HG03378 (cell line): ENCODE measurements around the gene RPL22L1.
A peak's percentile ranks its signal among the peaks of the same experiment; 100 is the strongest.
"Not testable (repeated sequence)": the region's sequence is repeated elsewhere in the genome, so short reads cannot be mapped to it uniquely, and the experiment has no call there.

Experiments used
- ATAC-seq: cut with Tn5 transposase; IDR thresholded peaks from one replicate; pipeline ENCODE4 v1.9.1; 2021; ENCODE audit warnings: mild to moderate bottlenecking, moderate library complexity; ENCODE audit not compliant: unreplicated experiment

Gene RPL22L1

DNA sequence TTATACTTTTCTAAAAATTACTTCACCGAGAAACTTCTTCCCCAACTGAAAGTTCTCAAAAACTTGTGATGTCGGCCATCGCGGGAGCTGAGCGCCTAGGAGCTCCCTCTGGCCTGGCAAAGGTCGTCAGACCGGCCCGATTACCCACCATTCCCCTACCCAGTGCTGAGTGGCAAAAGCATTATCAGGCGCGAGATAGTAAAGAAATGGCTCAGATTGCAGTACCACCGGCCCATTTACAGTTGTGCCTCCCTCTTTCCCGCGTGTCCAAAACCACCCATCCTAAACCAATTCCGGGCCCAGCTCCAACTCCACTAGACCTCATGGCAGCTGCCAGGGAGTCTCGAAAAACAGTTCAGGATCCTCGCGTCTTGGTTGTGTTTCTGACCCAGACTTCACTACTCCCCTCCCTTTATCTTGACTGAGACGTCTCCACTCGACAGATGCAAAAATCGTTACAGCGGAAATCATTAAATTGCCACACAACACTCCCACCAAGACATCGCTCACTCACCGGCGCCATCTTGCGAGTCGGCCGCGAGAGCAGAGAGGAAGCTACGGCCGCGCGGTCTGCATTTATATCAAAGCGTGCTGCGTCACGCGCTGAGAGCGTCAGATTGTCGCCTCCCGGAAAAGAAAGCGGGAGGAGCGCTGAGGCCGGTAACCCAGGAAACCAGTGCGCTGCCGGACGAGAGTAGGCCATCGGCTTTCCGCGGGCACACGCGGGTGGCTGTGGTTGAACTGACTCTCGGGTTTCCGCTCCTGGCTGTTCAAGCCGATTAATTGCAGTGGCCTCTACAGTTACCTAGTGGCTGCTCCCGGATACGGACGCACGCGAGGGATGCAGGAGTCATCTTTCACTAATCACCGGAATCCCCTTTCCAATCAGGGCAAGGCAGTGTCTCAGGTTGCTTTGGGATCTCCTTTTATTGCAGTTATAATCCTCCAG, at the start of gene RPL22L1:
RPL22L1 (minus strand) TSS at position 551 of the 949 bp plus-strand sequence; CDS start at position 523, 28 bp downstream.
- peak; percentile 95 for ATAC-seq

- no peak for ATAC-seq
Observed at GRCh38 chr3:170918715-170919114, 48.7 kb upstream of the RPL22L1 start.

DNA sequence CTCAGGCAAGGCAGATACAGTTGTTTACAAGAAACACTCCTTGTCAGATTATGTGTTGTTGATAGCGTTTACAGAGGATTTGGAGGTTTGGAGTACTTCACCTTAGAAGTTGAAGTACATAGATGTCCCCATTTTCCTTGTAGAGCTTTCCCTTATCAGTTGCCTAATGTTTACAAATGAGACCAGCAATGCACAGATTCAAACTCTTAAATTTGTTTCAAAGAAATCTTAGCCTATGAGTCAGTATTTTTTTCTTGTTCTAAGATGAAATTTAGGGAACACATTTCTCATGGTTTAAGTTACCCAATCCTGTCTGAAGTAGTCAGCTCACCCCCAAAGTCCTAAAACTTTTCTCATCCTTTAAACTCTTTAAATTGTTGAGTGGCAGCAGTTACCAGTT, 44.7 kb upstream of the RPL22L1 start:
- no peak for ATAC-seq

GRCh38 chr3:170914212-170914611, 44.2 kb upstream of the RPL22L1 start:
- ATAC-seq = no peak

- ATAC-seq = no peak
Observed at GRCh38 chr3:170911051-170911450, 41.1 kb upstream of the RPL22L1 start.

DNA sequence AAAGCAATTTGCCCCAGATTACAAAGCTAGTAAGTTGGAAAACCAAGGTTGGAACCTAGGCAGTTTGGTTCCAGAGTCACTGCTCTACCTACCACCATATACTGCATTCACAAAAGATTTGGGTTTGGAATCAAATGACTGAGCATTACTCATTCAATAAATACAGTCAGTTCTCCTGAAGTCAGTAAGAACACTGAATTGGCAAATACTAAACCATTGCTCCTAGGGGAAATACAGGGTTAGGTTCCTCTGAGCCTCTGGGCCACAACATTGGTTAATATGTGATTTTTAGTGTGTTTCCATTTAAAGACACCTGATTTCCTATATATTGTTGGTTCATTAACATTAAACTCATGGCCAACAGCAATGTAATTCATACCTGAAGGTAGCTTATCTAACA, 40.5 kb upstream of the RPL22L1 start:
- ATAC-seq = no peak

GRCh38 chr3:170909129-170909903, 39.3 kb upstream of the RPL22L1 start:
- ATAC-seq = no peak

DNA sequence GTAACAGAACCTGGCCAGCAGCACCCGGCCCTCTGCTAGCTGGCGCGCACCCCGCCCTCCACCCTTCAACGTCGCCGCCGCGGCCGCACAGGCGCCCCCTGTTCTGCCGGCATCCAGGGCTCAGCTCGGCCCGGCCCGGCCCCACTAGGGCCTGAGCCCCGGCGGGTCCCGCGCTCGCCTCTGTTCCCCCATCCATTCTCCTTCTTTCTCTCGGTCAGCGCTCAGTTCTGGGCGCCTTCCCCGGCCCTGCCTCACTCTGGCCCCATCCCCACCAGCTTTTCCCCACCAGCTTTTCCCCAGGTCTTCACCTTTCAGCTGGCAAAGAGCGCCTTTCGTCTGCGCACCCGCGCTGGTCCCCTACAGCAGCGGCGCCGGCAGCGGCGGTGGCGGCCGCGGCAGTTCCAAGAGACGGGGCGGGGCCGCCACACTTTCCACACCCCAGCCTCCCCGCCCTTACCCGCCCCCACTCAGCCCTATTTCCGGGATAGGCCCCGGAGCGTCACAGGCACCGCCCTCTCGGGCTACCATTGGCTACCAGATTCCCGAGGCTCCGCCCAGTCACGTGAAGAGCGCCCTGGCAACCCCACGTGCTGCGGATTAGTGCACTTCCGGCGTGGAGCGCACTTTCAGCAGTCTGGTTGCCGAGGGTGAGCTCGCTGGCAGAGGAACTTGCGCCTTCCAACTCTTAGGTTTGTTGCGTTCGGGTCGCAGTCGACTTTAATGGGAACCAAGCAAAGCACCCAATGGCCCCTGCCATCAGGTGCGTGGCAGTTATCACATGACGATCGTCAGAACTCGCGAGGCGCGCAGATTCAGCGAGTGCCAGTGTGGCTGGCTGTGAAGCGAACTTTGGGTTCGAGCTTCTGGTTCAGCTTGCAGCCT, 38.5 kb upstream of the RPL22L1 start, which contains the start of gene EIF5A2:
EIF5A2 (minus strand) TSS at position 403 of the 882 bp plus-strand sequence. CDS start 831 bp downstream, outside the sequence.
- ATAC-seq = peak; percentile 79

DNA sequence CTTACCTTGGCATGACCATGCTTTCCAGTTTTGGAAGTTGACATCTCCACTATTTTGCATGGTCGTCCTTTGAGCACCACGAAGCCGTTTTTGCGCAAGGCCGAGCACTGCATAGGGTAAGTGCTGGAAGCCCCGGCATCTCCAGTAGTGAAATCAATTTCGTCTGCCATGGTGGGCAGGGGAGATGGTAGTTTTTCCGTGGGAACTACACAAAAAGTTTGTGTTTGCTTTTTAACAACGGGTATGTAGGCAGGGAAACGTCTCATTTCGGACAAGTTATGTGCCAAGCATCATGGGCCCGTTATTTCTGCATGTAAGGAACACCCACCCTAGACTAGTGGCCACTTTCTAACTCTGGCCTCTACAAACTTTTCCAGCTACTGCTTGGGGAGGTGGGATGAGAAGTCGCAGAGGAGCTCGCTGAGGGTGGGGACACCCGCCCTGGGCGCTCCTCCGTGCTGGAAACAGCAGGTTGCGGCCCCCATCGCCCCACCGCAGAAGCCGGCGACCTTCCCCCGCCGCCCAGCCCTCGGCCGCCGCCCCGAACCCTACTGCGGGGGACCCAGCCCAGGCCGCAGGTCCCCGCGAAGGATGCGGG, 37.7 kb upstream of the RPL22L1 start:
- ATAC-seq = peak; percentile 7

DNA sequence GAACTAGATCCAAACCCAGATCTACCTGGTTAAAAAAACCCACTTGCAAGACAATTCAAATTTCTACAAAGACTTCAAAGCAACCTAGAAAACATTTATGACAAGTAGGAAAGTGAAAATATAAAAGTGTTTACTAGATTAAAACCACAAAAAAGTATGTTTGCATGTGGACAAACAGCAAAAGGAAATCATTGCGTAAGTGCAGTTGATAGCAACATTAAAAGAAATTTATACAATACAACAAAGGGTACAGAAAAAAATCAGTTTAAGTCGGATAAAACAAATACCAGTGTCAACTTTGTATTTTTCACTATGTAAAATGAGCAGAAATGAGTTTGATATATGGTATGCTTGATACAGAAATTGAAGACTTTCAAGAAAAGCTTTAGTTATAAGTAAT, 35.9 kb upstream of the RPL22L1 start:
- no peak for ATAC-seq

DNA sequence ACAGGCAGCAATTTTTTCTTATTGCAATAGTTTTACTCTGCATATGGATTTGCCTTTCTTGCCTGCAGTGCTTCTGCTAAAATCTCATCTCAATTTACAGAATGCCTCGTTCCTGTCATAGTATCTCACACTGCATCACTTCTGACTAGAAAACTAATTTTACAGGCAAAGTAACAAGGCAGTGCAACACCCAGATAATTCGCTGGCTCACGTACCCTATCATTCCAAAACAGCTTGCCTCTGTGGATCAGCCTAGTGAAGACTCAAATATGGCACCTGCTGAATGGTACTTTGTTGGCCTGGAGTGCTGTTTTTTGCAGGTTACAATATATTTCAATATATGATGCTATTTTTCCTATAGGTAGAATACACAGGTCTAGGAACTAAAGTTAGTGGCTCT, 33.1 kb upstream of the RPL22L1 start:
- ATAC-seq = no peak

- no peak for ATAC-seq
Observed at GRCh38 chr3:170899455-170899854, 29.5 kb upstream of the RPL22L1 start.

GRCh38 chr3:170897978-170898377, 28.0 kb upstream of the RPL22L1 start:
- ATAC-seq = no peak

GRCh38 chr3:170897199-170897598, 27.2 kb upstream of the RPL22L1 start:
- ATAC-seq = not testable (repeated sequence)

- ATAC-seq = no peak
Observed at GRCh38 chr3:170896781-170897180, 26.8 kb upstream of the RPL22L1 start.

GRCh38 chr3:170896333-170896732, 26.3 kb upstream of the RPL22L1 start:
- not testable (repeated sequence) for ATAC-seq

- ATAC-seq = no peak
Observed at GRCh38 chr3:170893895-170894294, 23.9 kb upstream of the RPL22L1 start.

DNA sequence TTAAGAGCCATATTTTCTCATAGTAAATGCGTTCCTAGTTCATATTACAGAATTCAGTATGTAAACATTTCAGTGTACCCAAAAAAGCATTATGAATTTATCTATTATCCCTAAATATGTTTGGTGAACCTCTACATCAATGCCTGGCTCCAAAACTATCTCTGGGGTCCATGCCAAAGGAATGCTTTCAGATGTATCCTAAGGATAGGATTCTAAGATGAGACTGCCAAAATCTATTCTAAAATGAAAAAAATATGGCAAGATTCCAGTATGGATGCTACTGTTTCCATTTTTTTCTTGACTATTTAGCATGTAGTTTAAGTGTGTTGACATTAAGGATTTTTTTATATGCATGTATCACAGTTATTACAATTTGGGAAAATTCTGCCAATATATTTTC, 19.6 kb upstream of the RPL22L1 start:
- ATAC-seq = no peak

- ATAC-seq = no peak
Observed at GRCh38 chr3:170889132-170889531, 19.1 kb upstream of the RPL22L1 start.
